ENCODE data around the gene KDM1A. TPM values are rescaled to one million over a fixed set of nuclear protein-coding genes. Genes with fewer than 3 reads are reported as not detected.

Gene KDM1A
- total RNA-seq, 1 experiment from 2014 or later: 162 TPM

GRCh38 chr1:23029337-23029736 is 10.1 kb downstream of the KDM1A start:
- H3K9ac ChIP-seq (ENCODE audit: low read length): no peak overlapping the region
- BruUV-seq (replicated peaks): no TSS peak
- H3K9me3 ChIP-seq (ENCODE audit: control insufficient read depth in 1 of 2, insufficient read depth in 1 of 2, low read depth in 1 of 2, low read length in 2 of 2): no peaks in the 10 kb centered on the region
- no peaks in the 10 kb centered on the region for H3K36me3 ChIP-seq (ENCODE audit: control insufficient read depth in 1 of 2, insufficient read depth in 2 of 2, low read length in 2 of 2)
- peaks cover 27% of the 10 kb centered on the region; the same call in 1 of the 2 replicates for H4K20me1 ChIP-seq (ENCODE audit: insufficient read depth)
- DNase-seq (ENCODE audit: low read depth, low spot score): no peak
- ATAC-seq: no peak
- TF ChIP-seq EZH2phosphoT487 (IDR thresholded peaks at IDR 0.05; ENCODE audit: borderline replicate concordance): no peak
- no peak for TF ChIP-seq RAD21 (IDR thresholded peaks at IDR 0.05; ENCODE audit: low read depth)
- no peak for TF ChIP-seq CEBPB (IDR thresholded peaks at IDR 0.05; ENCODE audit: low read depth)
- TF ChIP-seq EGR1 (IDR thresholded peaks at IDR 0.05; ENCODE audit: low read depth): no peak
- no peak for TF ChIP-seq EZH2 (IDR thresholded peaks at IDR 0.05)
- TF ChIP-seq JUND (IDR thresholded peaks at IDR 0.05): no peak
- no peak for TF ChIP-seq ZFX (IDR thresholded peaks at IDR 0.05)
- no peak for TF ChIP-seq ATF3 (IDR thresholded peaks at IDR 0.05)
- TF ChIP-seq CTCF (IDR thresholded peaks at IDR 0.05 in 2 of 3, conservative IDR thresholded peaks at IDR 0.05 in 1 of 3; ENCODE audit: borderline replicate concordance in 1 of 3, insufficient read depth in 1 of 3, low read depth in 2 of 3, low read length in 2 of 3): no peak
- TF ChIP-seq REST (IDR thresholded peaks at IDR 0.05; ENCODE audit: low read depth): no peak
- TF ChIP-seq CBX3 (IDR thresholded peaks at IDR 0.05; ENCODE audit: low read depth): no peak
- no peak for TF ChIP-seq SRF (IDR thresholded peaks at IDR 0.05; ENCODE audit: low read depth)
- no peak for TF ChIP-seq SIN3A (IDR thresholded peaks at IDR 0.05; ENCODE audit: low read depth)
- TF ChIP-seq POLR2A (IDR thresholded peaks at IDR 0.05; ENCODE audit: borderline replicate concordance, extremely low read depth, insufficient read depth, insufficient read length): no peak
- TF ChIP-seq ELF1 (IDR thresholded peaks at IDR 0.05; ENCODE audit: borderline replicate concordance, low read depth): no peak
- no peak for TF ChIP-seq FOSL1 (IDR thresholded peaks at IDR 0.05; ENCODE audit: low read depth)
- no peaks in the 10 kb centered on the region for H3K9me2 ChIP-seq (ENCODE audit: insufficient read depth)
- ChIA-PET RAD21 (ENCODE audit: low non-redundant PET in 1 of 2, low total read pairs in 2 of 2, uncharacterized antibody in 2 of 2, unreplicated experiment in 2 of 2) (no interaction called here), CTCF (no interaction called here), POLR2A (no interaction called here)
- no peak overlapping the region for H2AFZ ChIP-seq (ENCODE audit: low read depth, low read length, poor library complexity, severe bottlenecking)
- peaks cover 3 to 16% of the 10 kb centered on the region in 2 experiments; a peak in 2 of 4 replicates for H3K4me1 ChIP-seq (ENCODE audit: control insufficient read depth in 1 of 2, insufficient read depth in 2 of 2, low read length in 2 of 2)
- H3K79me2 ChIP-seq (ENCODE audit: insufficient read depth, low read length): peaks cover 100% of the 10 kb centered on the region
- no peak overlapping the region for H3K4me3 ChIP-seq (replicated peaks in 1 of 2; ENCODE audit: low read depth in 1 of 2, low read length in 2 of 2)
- intact Hi-C loops (cut with micrococcal nuclease): no loop called here
- H3K27ac ChIP-seq (ENCODE audit: low read depth, low read length): no peak overlapping the region
- no peak overlapping the region for H3K4me2 ChIP-seq (ENCODE audit: low read length)
- H3K27me3 ChIP-seq (ENCODE audit: insufficient read depth, low read length): no peaks in the 10 kb centered on the region
